Lower leg skin (tissue), 4 donors: ENCODE results near the gene AP1G2. TPM values are rescaled to one million over a fixed set of nuclear protein-coding genes. Genes with fewer than 3 reads are reported as not detected.

Experiments used
- DNase-seq, 2 donors: peaks; one replicate each; pipeline ENCODE4 v3.0.0-alpha.2; 2019; ENCODE audit warnings: low spot score in 2 of 2
- H3K4me3 ChIP-seq: fragments of 200-600 bp; sonication (generic); 2 replicates; pipeline ENCODE4 v1.5.1; 2017; ENCODE audit warnings: mild to moderate bottlenecking, low read depth; ENCODE audit not compliant: poor library complexity, severe bottlenecking
- CTCF ChIP-seq, 3 donors: fragments of 450-650 bp; IDR thresholded peaks; one replicate each; pipeline ENCODE4 v1.5.1; 2016; ENCODE audit warnings: antibody characterized with exemption in 3 of 3, mild to moderate bottlenecking in 3 of 3, moderate library complexity in 2 of 3
- POLR2A ChIP-seq, 2 donors: fragments of 450-650 bp; IDR thresholded peaks; one replicate each; pipeline ENCODE4 v1.6.1; 2016 to 2017; ENCODE audit warnings: antibody characterized with exemption in 2 of 2, mild to moderate bottlenecking in 1 of 2, moderate library complexity in 1 of 2
- WGBS, 2 donors: methylation state at CpG; one replicate each; pipeline ENCODE4 v1.1.5; 2018; 5-methylcytosine and 5-hydroxymethylcytosine counted together
- intact Hi-C: fragments of 100-400 bp; cut with DNase I; formaldehyde crosslinking; loops from one replicate; pipeline ENCODE4 v1.15.0; 2023; ENCODE audit warnings: low total_unique reads
- total RNA-seq, 4 donors: library from RNA; depleted of rRNA; stranded (reverse); fragments of >200 nt; gene quantifications; one replicate each; pipeline ENCODE4 v1.1.0, GENCODE V29; 2016

The AP1G2 gene
- total RNA-seq, 4 donors from 2014 or later = 113 to 206 (median 141) TPM

- intact Hi-C loops = no loop called here
- TF ChIP-seq POLR2A (IDR thresholded peaks at IDR 0.05) = no peak
- peak in 1 of 3 donors; percentile 47 for TF ChIP-seq CTCF (IDR thresholded peaks at IDR 0.05)
- 77 to 97% methylated on average over 2 of the region's 2 CpGs for WGBS, 2 donors
- H3K4me3 ChIP-seq = no peak overlapping the region
- DNase-seq = no peak
Measured at GRCh38 chr14:23562822-23563472, 4.6 kb downstream of the AP1G2 start.

- 76 to 77% methylated on average over 15 of the region's 15 CpGs for WGBS, 2 donors
- TF ChIP-seq CTCF (IDR thresholded peaks at IDR 0.05) (no peak), POLR2A (IDR thresholded peaks at IDR 0.05) (no peak)
- intact Hi-C loops = no loop called here
- DNase-seq = no peak
- no peak overlapping the region for H3K4me3 ChIP-seq
Measured at GRCh38 chr14:23561873-23562821, 5.4 kb downstream of the AP1G2 start.

DNA sequence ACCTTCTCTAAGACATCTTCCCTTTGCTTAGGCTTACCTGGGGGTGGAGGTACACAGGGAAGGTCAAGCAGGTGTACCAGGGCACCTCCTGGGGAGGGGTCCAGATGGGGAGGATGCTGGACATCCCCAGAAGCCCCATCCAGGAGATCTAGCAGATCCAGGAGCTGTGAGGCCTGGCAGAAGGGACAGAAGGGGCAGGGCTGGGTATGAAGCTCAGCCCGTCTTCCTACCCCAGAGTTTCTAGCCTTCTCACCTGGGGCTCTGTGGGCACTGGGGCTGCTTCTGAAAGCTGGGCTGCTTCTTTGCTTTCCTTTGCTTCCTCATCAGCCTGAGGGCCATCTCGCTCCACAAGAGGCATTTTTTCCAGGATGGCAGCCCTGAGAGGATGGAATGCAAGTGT is 6.3 kb downstream of the AP1G2 start:
- DNase-seq = no peak
- no peak overlapping the region for H3K4me3 ChIP-seq
- intact Hi-C loops = no loop called here
- TF ChIP-seq POLR2A (IDR thresholded peaks at IDR 0.05) = no peak
- no peak for TF ChIP-seq CTCF (IDR thresholded peaks at IDR 0.05)
- 78 to 83% methylated on average over 1 to 2 of the region's 2 CpGs for WGBS, 2 donors

- H3K4me3 ChIP-seq = no peak overlapping the region
- TF ChIP-seq POLR2A (IDR thresholded peaks at IDR 0.05) (no peak), CTCF (IDR thresholded peaks at IDR 0.05) (no peak)
- intact Hi-C loops = loop anchor here (5.0 kb wide), 1 partner anchor 83 kb away; no protein-coding TSS in a partner anchor
- no peak for DNase-seq
- 80 to 94% methylated on average over 3 of the region's 3 CpGs for WGBS, 2 donors
Measured at GRCh38 chr14:23559926-23560520, 7.6 kb downstream of the AP1G2 start.

DNA sequence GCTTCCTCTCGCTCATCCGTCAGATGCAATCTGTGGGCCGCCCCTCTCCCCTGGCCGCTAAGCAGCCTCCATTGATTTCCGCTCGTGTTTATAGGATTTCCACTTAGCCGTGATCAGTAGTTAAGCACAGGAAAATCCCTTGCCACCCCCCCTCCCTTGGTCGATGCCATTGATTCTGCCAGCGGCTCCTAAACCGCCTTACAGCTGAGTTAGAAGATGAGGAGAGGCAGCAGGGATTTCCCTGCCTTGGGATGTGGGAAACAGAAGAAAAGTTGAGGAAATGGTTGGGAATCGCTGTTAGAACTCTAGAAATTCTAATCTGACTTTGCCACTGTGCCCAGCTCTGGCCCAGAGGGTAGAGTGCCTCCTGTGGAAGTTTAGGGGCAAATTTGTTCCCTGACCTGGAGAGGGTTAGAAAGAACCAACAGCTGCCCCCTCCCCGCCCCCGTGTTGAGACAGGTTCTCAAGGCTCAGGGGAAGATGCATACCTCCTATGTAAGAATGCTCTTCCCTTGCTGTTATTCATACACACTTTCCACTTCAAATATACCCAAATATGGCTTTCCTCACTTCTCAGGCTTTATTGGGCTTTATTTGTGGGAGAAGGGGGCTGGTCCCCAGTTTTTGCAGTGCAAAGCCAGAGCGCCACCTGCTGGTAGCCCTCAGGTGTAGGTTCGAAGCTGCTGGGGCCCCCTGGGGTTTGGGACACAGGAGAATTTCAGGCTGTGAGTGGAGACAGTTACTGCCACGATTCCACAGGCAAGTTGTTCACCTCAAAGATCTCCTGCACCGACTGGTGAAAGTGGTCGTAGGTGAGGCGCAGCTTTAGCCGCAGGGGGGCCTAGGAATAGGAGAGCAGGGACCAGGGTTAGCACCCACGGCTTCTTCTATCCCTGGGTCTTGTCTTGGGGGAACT is 8.3 kb downstream of the AP1G2 start:
- intact Hi-C loops = loop anchor here (5.0 kb wide), 1 partner anchor 82 kb away; no protein-coding TSS in a partner anchor
- DNase-seq = no peak
- no peak for TF ChIP-seq POLR2A (IDR thresholded peaks at IDR 0.05)
- no peak for TF ChIP-seq CTCF (IDR thresholded peaks at IDR 0.05)
- 74 to 77% methylated on average over 21 of the region's 21 CpGs for WGBS, 2 donors
- no peak overlapping the region for H3K4me3 ChIP-seq
